Mesenchymal stem cell (in vitro differentiated cells and primary cell): Measurements from ENCODE around the gene ARL8A.

Source experiments
- DNase-seq: peaks from one replicate; pipeline ENCODE4 v3.0.0-alpha.2; 2013
- H2AFZ ChIP-seq: one replicate; pipeline ENCODE4 v1.6.1; 2013; ENCODE audit warnings: low read depth, mild to moderate bottlenecking, control low read depth, inconsistent platforms, low read length, moderate library complexity
- H2AK5ac ChIP-seq: 2 replicates; pipeline ENCODE4 v1.6.1; 2013; ENCODE audit warnings: low read length, moderate library complexity, mild to moderate bottlenecking, inconsistent platforms; ENCODE audit not compliant: severe bottlenecking
- H2BK120ac ChIP-seq: one replicate; pipeline ENCODE4 v1.6.1; 2013; ENCODE audit warnings: low read depth, mild to moderate bottlenecking, inconsistent platforms, low read length, moderate library complexity
- H2BK12ac ChIP-seq, 2 experiments: one replicate each; pipeline ENCODE4 v1.6.1; 2013; ENCODE audit warnings: inconsistent platforms in 2 of 2, low read length in 2 of 2, mild to moderate bottlenecking in 2 of 2, moderate library complexity in 2 of 2, control low read depth in 1 of 2
- H2BK15ac ChIP-seq: one replicate; pipeline ENCODE4 v1.6.1; 2013; ENCODE audit warnings: mild to moderate bottlenecking, low read depth, inconsistent platforms; ENCODE audit not compliant: poor library complexity, severe bottlenecking
- H2BK5ac ChIP-seq: 2 replicates; pipeline ENCODE4 v1.6.1; 2013; ENCODE audit warnings: low read depth, mild to moderate bottlenecking, low read length, control low read depth, inconsistent platforms; ENCODE audit not compliant: poor library complexity, severe bottlenecking
- H3K14ac ChIP-seq, 2 experiments: one replicate each; pipeline ENCODE4 v1.6.1; 2013; ENCODE audit warnings: inconsistent platforms in 2 of 2, low read length in 2 of 2, control low read depth in 1 of 2, mild to moderate bottlenecking in 1 of 2, moderate library complexity in 1 of 2
- H3K18ac ChIP-seq, 2 experiments: one replicate each; pipeline ENCODE4 v1.6.1; 2013; ENCODE audit warnings: inconsistent platforms in 2 of 2, low read length in 2 of 2, control low read depth in 1 of 2, low read depth in 1 of 2, mild to moderate bottlenecking in 1 of 2
- H3K23ac ChIP-seq, 2 experiments: one replicate each; pipeline ENCODE4 v1.6.1; 2013; ENCODE audit warnings: inconsistent platforms in 2 of 2, low read length in 2 of 2, mild to moderate bottlenecking in 2 of 2, moderate library complexity in 2 of 2, control low read depth in 1 of 2
- H3K27ac ChIP-seq: 2 replicates; pipeline ENCODE4 v1.5.1; 2013; ENCODE audit warnings: mild to moderate bottlenecking, moderate library complexity, low read length, control low read depth, inconsistent platforms; ENCODE audit not compliant: poor library complexity, severe bottlenecking
- H3K27me3 ChIP-seq, 2 experiments: 2 replicates each; pipeline versions ENCODE4 v1.6.1 to v1.7.0; 2013; ENCODE audit warnings: low read length in 2 of 2, mild to moderate bottlenecking in 2 of 2, moderate library complexity in 2 of 2, control low read depth in 1 of 2, inconsistent platforms in 1 of 2; ENCODE audit not compliant: control insufficient read depth in 1 of 2, insufficient read depth in 1 of 2
- H3K36me3 ChIP-seq, 2 experiments: 2 replicates each; pipeline versions ENCODE4 v1.6.1 to v1.7.0; 2013; ENCODE audit warnings: low read length in 2 of 2, control low read depth in 1 of 2, inconsistent platforms in 1 of 2, low read depth in 1 of 2, mild to moderate bottlenecking in 1 of 2; ENCODE audit not compliant: insufficient read depth in 2 of 2, control insufficient read depth in 1 of 2
- H3K4ac ChIP-seq, 2 experiments: one replicate each; pipeline ENCODE4 v1.6.1; 2013; ENCODE audit warnings: inconsistent platforms in 2 of 2, low read length in 2 of 2, mild to moderate bottlenecking in 2 of 2, moderate library complexity in 2 of 2, control low read depth in 1 of 2, low read depth in 1 of 2
- H3K4me1 ChIP-seq: 2 replicates; pipeline ENCODE4 v1.6.1; 2013; ENCODE audit warnings: low read depth, low read length, control low read depth; ENCODE audit not compliant: control insufficient read depth, insufficient read depth
- H3K4me2 ChIP-seq: 2 replicates; pipeline ENCODE4 v1.6.1; 2013; ENCODE audit warnings: low read length, mild to moderate bottlenecking, inconsistent platforms; ENCODE audit not compliant: poor library complexity, severe bottlenecking
- H3K4me3 ChIP-seq, 2 experiments: 2 replicates each; pipeline versions ENCODE4 v1.5.1 to v1.7.0; 2013; ENCODE audit warnings: low read length in 2 of 2, mild to moderate bottlenecking in 2 of 2, control low read depth in 1 of 2, low read depth in 1 of 2; ENCODE audit not compliant: insufficient read depth in 1 of 2
- H3K79me1 ChIP-seq: replicated peaks from 2 replicates; pipeline ENCODE4 v1.6.1; 2013; ENCODE audit warnings: mild to moderate bottlenecking, control low read depth, low read length, inconsistent platforms; ENCODE audit not compliant: poor library complexity, severe bottlenecking
- H3K9ac ChIP-seq: 2 replicates; pipeline ENCODE4 v1.7.0; 2013; ENCODE audit warnings: mild to moderate bottlenecking, low read length, moderate library complexity
- H3K9me3 ChIP-seq: 2 replicates; pipeline ENCODE4 v1.7.0; 2013; ENCODE audit warnings: mild to moderate bottlenecking, low read length; ENCODE audit not compliant: control insufficient read depth
- H4K8ac ChIP-seq: one replicate; pipeline ENCODE4 v1.6.1; 2013; ENCODE audit warnings: inconsistent platforms, mild to moderate bottlenecking, low read length, moderate library complexity
- H4K91ac ChIP-seq: one replicate; pipeline ENCODE4 v1.6.1; 2013; ENCODE audit warnings: mild to moderate bottlenecking, low read length, inconsistent platforms
- WGBS: methylation state at CpG from one replicate; pipeline ENCODE4 v1.1.7; 2013; ENCODE audit warnings: mixed read lengths; 5-methylcytosine and 5-hydroxymethylcytosine counted together

ARL8A gene

DNA sequence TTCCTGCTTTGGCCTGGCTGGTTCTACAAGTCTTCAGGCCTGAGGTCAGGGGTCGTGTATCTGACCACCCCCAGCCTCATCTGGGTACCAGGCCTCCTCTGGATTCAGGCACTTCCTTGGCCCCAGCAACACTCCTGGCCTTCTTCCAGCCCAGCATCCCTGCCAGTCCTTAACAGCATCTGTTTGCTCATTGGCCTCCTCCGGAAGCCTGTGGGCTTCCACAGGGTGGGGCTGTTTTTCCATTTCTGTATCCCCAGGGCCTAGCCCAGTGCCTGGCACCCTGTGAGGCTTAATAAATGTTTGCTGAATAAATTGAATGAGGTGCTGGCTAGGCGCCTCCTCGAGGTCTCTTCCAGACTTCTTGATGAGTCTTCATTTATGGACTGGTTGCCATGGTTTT is 43.4 kb downstream of the ARL8A start:
- Histone ChIP-seq H2BK15ac (no peak overlapping the region), H3K23ac (no peak overlapping the region), H3K4me3 (no peak overlapping the region), H3K36me3 (no peaks in the 10 kb centered on the region), H2BK5ac (no peak overlapping the region), H2AFZ (no peak overlapping the region), H3K27ac (no peak overlapping the region), H4K8ac (no peak overlapping the region), H3K79me1 (no peaks in the 10 kb centered on the region), H3K9me3 (no peaks in the 10 kb centered on the region), H3K4me2 (no peak overlapping the region), H2AK5ac (no peak overlapping the region), H2BK120ac (no peak overlapping the region), H3K14ac (no peak overlapping the region), H2BK12ac (no peak overlapping the region), H3K4me1 (peaks cover 12% of the 10 kb centered on the region), H3K27me3 (no peaks in the 10 kb centered on the region), H3K18ac (no peak overlapping the region), H3K9ac (no peak overlapping the region), H4K91ac (no peak overlapping the region), H3K4ac (no peak overlapping the region)
- DNase-seq: no peak
- WGBS: 53% methylated on average over 3 of the region's 4 CpGs

DNA sequence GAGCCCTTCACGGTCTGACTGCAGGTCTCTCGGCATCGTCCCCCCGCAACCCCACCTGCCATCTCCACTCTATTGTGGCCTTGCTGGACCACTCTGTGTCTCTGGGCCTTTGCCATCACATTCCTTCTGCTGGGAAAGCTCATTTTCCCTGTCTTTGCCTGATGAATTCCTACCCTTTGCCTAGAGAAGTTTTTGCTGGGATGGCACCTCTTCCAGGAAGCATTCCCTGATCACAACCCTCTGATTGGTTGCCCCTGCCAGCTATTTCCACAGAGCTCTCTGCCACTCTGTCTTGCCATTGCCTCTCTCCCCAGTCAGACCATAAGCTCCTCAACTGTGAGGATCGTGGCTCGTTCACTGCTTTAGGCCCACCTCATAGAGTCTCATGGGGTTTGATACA is 50.7 kb downstream of the ARL8A start:
- no peak overlapping the region for H2BK120ac ChIP-seq
- H2AFZ ChIP-seq: no peak overlapping the region
- no peak overlapping the region for H2BK15ac ChIP-seq
- H3K4me1 ChIP-seq: no peaks in the 10 kb centered on the region
- H4K91ac ChIP-seq: no peak overlapping the region
- H3K4me2 ChIP-seq: no peak overlapping the region
- H3K36me3 ChIP-seq: no peaks in the 10 kb centered on the region
- no peak overlapping the region for H3K9ac ChIP-seq
- H3K9me3 ChIP-seq: no peaks in the 10 kb centered on the region
- H3K18ac ChIP-seq: no peak overlapping the region
- no peak overlapping the region for H3K14ac ChIP-seq
- no peak overlapping the region for H4K8ac ChIP-seq
- H2BK12ac ChIP-seq: no peak overlapping the region
- no peak overlapping the region for H3K4me3 ChIP-seq
- 96% methylated on average over 6 of the region's 6 CpGs for WGBS
- H2AK5ac ChIP-seq: no peak overlapping the region
- H3K23ac ChIP-seq: no peak overlapping the region
- no peak overlapping the region for H3K27ac ChIP-seq
- H3K79me1 ChIP-seq: no peaks in the 10 kb centered on the region
- peaks cover 0 to 18% of the 10 kb centered on the region in 2 experiments for H3K27me3 ChIP-seq
- no peak overlapping the region for H3K4ac ChIP-seq
- no peak overlapping the region for H2BK5ac ChIP-seq
- DNase-seq: no peak

DNA sequence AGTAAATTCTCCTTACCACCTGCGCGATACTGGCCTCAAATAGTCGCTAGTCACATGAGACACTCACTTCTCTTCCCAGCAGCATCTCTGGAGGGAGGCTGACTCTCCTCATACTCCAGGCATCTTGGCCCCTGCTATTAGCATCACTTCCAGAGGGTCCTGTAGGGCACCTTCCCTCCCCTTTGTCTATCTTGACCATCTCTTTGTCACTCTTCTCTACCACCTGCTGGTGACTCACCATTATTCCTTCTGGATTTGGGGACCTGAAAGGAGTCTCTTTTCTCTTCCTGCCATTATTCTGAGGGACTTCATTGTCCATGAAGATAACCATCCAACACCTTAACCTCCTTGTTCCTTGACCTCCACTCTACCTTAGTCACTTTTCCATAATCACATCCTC is 53.5 kb downstream of the ARL8A start:
- Histone ChIP-seq H4K91ac (no peak overlapping the region), H2BK15ac (no peak overlapping the region), H3K23ac (no peak overlapping the region), H3K9ac (no peak overlapping the region), H3K27me3 (peaks cover 0 to 28% of the 10 kb centered on the region in 2 experiments), H3K4ac (no peak overlapping the region), H2BK12ac (no peak overlapping the region), H2AFZ (no peak overlapping the region), H3K36me3 (no peaks in the 10 kb centered on the region), H3K4me3 (no peak overlapping the region), H3K79me1 (no peaks in the 10 kb centered on the region), H3K27ac (no peak overlapping the region), H3K9me3 (no peaks in the 10 kb centered on the region), H3K4me2 (no peak overlapping the region), H3K18ac (no peak overlapping the region), H4K8ac (no peak overlapping the region), H2AK5ac (no peak overlapping the region), H2BK120ac (no peak overlapping the region), H2BK5ac (no peak overlapping the region), H3K4me1 (peaks cover 1% of the 10 kb centered on the region), H3K14ac (no peak overlapping the region)
- WGBS: 91% methylated on average over 3 of the region's 3 CpGs
- DNase-seq: no peak

GRCh38 chr1:202088206-202088605 is 56.3 kb downstream of the ARL8A start:
- peaks cover 8% of the 10 kb centered on the region for H3K4me1 ChIP-seq
- H2BK15ac ChIP-seq: no peak overlapping the region
- no peak overlapping the region for H2BK5ac ChIP-seq
- H3K9me3 ChIP-seq: no peaks in the 10 kb centered on the region
- H4K91ac ChIP-seq: no peak overlapping the region
- no peak overlapping the region for H2AK5ac ChIP-seq
- no peak overlapping the region for H2BK12ac ChIP-seq
- no peak overlapping the region for H4K8ac ChIP-seq
- H2AFZ ChIP-seq: no peak overlapping the region
- no peak overlapping the region for H3K14ac ChIP-seq
- no peak overlapping the region for H3K4ac ChIP-seq
- H3K18ac ChIP-seq: no peak overlapping the region
- H3K4me2 ChIP-seq: no peak overlapping the region
- peaks cover 0 to 32% of the 10 kb centered on the region in 2 experiments for H3K27me3 ChIP-seq
- H3K9ac ChIP-seq: no peak overlapping the region
- H3K79me1 ChIP-seq: no peaks in the 10 kb centered on the region
- H3K36me3 ChIP-seq: no peaks in the 10 kb centered on the region
- no peak overlapping the region for H3K4me3 ChIP-seq
- WGBS: 93% methylated on average over 3 of the region's 3 CpGs
- DNase-seq: no peak
- H3K23ac ChIP-seq: no peak overlapping the region
- no peak overlapping the region for H3K27ac ChIP-seq
- H2BK120ac ChIP-seq: no peak overlapping the region
